HepG2 (cell line): ENCODE measurements around the gene CCDC158. TPM values are rescaled to one million over a fixed set of nuclear protein-coding genes. Genes with fewer than 3 reads are reported as not detected.

ENCODE experiments used
- ATAC-seq: fragments of 200-7000 bp; cut with Tn5 transposase; 3 replicates; pipeline ENCODE4 v1.9.1; 2020; ENCODE audit warnings: mild to moderate bottlenecking, moderate library complexity
- BruUV-seq: library from RNA; stranded (reverse); fragments of 400-500 nt; replicated peaks from 2 replicates; lab custom pipeline; 2021; lab: Mats Ljungman, UMichigan
- CTCF ChIA-PET: fragments of 300-600 bp; formaldehyde crosslinking; extraction: SDS; loops from one replicate; lab custom pipeline; 2021; ENCODE audit warnings: low total read pairs, inconsistent platforms, low intra/inter-chr PET ratio; lab: Yijun Ruan, JAX
- POLR2A ChIA-PET: fragments of 350-600 bp; sonication (Branson Sonifier 250); formaldehyde crosslinking; loops from one replicate; lab custom pipeline; 2020; ENCODE audit warnings: antibody characterized with exemption, inconsistent platforms; lab: Yijun Ruan, JAX
- DNase-seq: peaks from one replicate; pipeline ENCODE4 v3.0.0-alpha.2; 2015; ENCODE audit warnings: low spot score
- FAIRE-seq: peaks from 3 replicates; lab custom pipeline; 2011; peaks lifted over from hg19 to GRCh38; lab: Jason Lieb, UNC
- H2AFZ ChIP-seq: one replicate; pipeline ENCODE4 v1.6.1; 2011; ENCODE audit warnings: low read length, inconsistent platforms
- H3K27ac ChIP-seq: fragments of 300-600 bp; 3 replicates; pipeline ENCODE4 v1.8.0; 2011; ENCODE audit warnings: mixed run types, mild to moderate bottlenecking, mixed read lengths, low read length, inconsistent platforms; ENCODE audit not compliant: insufficient read depth; ENCODE audit errors: extremely low read length
- H3K27me3 ChIP-seq, 2 experiments: fragments of 200-600 bp in 1 of 2; 2 replicates in 1 of 2; 3 replicates in 1 of 2; pipeline versions ENCODE4 v1.6.0 to v1.8.0; 2011; ENCODE audit warnings: low read length in 2 of 2, mild to moderate bottlenecking in 2 of 2, moderate library complexity in 2 of 2, inconsistent platforms in 1 of 2; ENCODE audit not compliant: insufficient read depth in 2 of 2, control insufficient read depth in 1 of 2
- H3K36me3 ChIP-seq, 2 experiments: fragments of 200-600 bp in 1 of 2; replicated peaks in 1 of 2; 2 replicates in 1 of 2; 3 replicates in 1 of 2; pipeline versions ENCODE4 v1.5.1 to v1.8.0; 2011; ENCODE audit warnings: low read length in 2 of 2, inconsistent platforms in 1 of 2; ENCODE audit not compliant: insufficient read depth in 2 of 2, control insufficient read depth in 1 of 2
- H3K4me1 ChIP-seq: 2 replicates; pipeline ENCODE4 v1.5.1; 2012; ENCODE audit warnings: low read length, inconsistent platforms; ENCODE audit not compliant: insufficient read depth
- H3K4me2 ChIP-seq: 2 replicates; pipeline ENCODE4 v1.6.0; 2011; ENCODE audit warnings: low read depth, low read length, inconsistent platforms
- H3K4me3 ChIP-seq, 3 experiments: fragments of 200-600 bp in 1 of 3; sonication (generic), shearing (Covaris generic) in 1 of 3; replicated peaks in 1 of 3; 2 replicates each; pipeline ENCODE4 v1.5.1; 2011 to 2016; ENCODE audit warnings: low read length in 3 of 3, inconsistent platforms in 2 of 3, low read depth in 2 of 3, mild to moderate bottlenecking in 2 of 3, control low read depth in 1 of 3, mixed read lengths in 1 of 3; ENCODE audit not compliant: insufficient read depth in 1 of 3
- H3K79me2 ChIP-seq: one replicate; pipeline ENCODE4 v1.6.1; 2011; ENCODE audit warnings: low read length, inconsistent platforms; ENCODE audit not compliant: insufficient read depth
- H3K9ac ChIP-seq: 2 replicates; pipeline ENCODE4 v1.6.0; 2011; ENCODE audit warnings: mild to moderate bottlenecking, low read depth, low read length, inconsistent platforms; ENCODE audit not compliant: insufficient read depth
- H3K9me3 ChIP-seq: 2 replicates; pipeline ENCODE4 v1.5.1; 2012; ENCODE audit warnings: mild to moderate bottlenecking, low read length
- H4K20me1 ChIP-seq: 2 replicates; pipeline ENCODE4 v1.6.0; 2011; ENCODE audit warnings: inconsistent platforms, mild to moderate bottlenecking, low read length, moderate library complexity; ENCODE audit not compliant: insufficient read depth
- ATRX ChIP-seq: sonication (generic); formaldehyde crosslinking; IDR thresholded peaks from 2 replicates; pipeline ENCODE4 v1.4.0; 2020; ENCODE audit warnings: missing genetic modification reagents, borderline replicate concordance
- DBP ChIP-seq: sonication (generic); formaldehyde crosslinking; IDR thresholded peaks from 2 replicates; pipeline ENCODE4 v1.4.0; 2020; ENCODE audit warnings: missing genetic modification reagents; ENCODE audit errors: not compliant biosample characterization
- FOXK1 ChIP-seq: sonication (generic); formaldehyde crosslinking; IDR thresholded peaks from 2 replicates; pipeline ENCODE4 v1.4.0; 2020; ENCODE audit warnings: low read depth, missing genetic modification reagents, borderline replicate concordance
- HDAC1 ChIP-seq: sonication (generic); formaldehyde crosslinking; IDR thresholded peaks from 2 replicates; pipeline ENCODE4 v1.5.1; 2020; ENCODE audit warnings: mild to moderate bottlenecking, missing genetic modification reagents
- HES4 ChIP-seq: sonication (generic); formaldehyde crosslinking; IDR thresholded peaks from 2 replicates; pipeline ENCODE4 v1.9.0; 2021; ENCODE audit warnings: mild to moderate bottlenecking, missing genetic modification reagents, borderline replicate concordance
- HMG20A ChIP-seq: IDR thresholded peaks from 2 replicates; pipeline ENCODE4 v1.6.1; 2016; ENCODE audit warnings: borderline replicate concordance
- HOXA3 ChIP-seq: sonication (generic); formaldehyde crosslinking; IDR thresholded peaks from 2 replicates; pipeline ENCODE4 v1.5.0; 2020; ENCODE audit warnings: missing genetic modification reagents
- IRF2 ChIP-seq: IDR thresholded peaks from 2 replicates; pipeline ENCODE4 v1.6.1; 2018; ENCODE audit warnings: missing genetic modification reagents, missing compliant biosample characterization
- MAF1 ChIP-seq: sonication (generic); formaldehyde crosslinking; IDR thresholded peaks from 2 replicates; pipeline ENCODE4 v1.5.0; 2020; ENCODE audit warnings: missing genetic modification reagents, borderline replicate concordance
- MAFK ChIP-seq, 2 experiments: IDR thresholded peaks in 1 of 2; conservative IDR thresholded peaks in 1 of 2; 2 replicates each; pipeline ENCODE4 v1.6.1; 2011; ENCODE audit warnings: improper control_type of control experiment in 2 of 2, low read length in 2 of 2
- MED1 ChIP-seq: sonication (generic); formaldehyde crosslinking; IDR thresholded peaks from 2 replicates; pipeline ENCODE4 v1.4.0; 2020; ENCODE audit warnings: missing genetic modification reagents
- RERE ChIP-seq: IDR thresholded peaks from 2 replicates; pipeline ENCODE4 v1.6.1; 2016; ENCODE audit warnings: low read depth, missing genetic modification reagents, missing compliant biosample characterization
- TEAD3 ChIP-seq: optimal IDR thresholded peaks from 2 replicates; pipeline ENCODE3; 2016; ENCODE audit warnings: borderline replicate concordance
- ZC3H13 ChIP-seq: sonication (generic); formaldehyde crosslinking; IDR thresholded peaks from 2 replicates; pipeline ENCODE4 v1.8.1; 2023; ENCODE audit warnings: mild to moderate bottlenecking, missing genetic modification reagents, moderate library complexity
- ZFX ChIP-seq: sonication (generic); formaldehyde crosslinking; IDR thresholded peaks from 2 replicates; pipeline ENCODE4 v1.4.0; 2020; ENCODE audit warnings: mild to moderate bottlenecking, low read depth, missing genetic modification reagents, moderate library complexity
- ZNF138 ChIP-seq: sonication (generic); formaldehyde crosslinking; IDR thresholded peaks from 2 replicates; pipeline ENCODE4 v1.5.0; 2020; ENCODE audit warnings: mild to moderate bottlenecking, low read depth, missing genetic modification reagents
- ZNF543 ChIP-seq: sonication (generic); formaldehyde crosslinking; IDR thresholded peaks from 2 replicates; pipeline ENCODE4 v1.4.0; 2020; ENCODE audit warnings: mild to moderate bottlenecking, missing genetic modification reagents
- ZNF775 ChIP-seq: sonication (generic); formaldehyde crosslinking; IDR thresholded peaks from 2 replicates; pipeline ENCODE4 v1.4.0; 2020; ENCODE audit warnings: missing genetic modification reagents, mild to moderate bottlenecking, moderate library complexity, borderline replicate concordance
- WGBS: methylation state at CpG from one replicate; pipeline ENCODE4 v1.1.6; 2017; ENCODE audit warnings: low lambda C conversion rate; 5-methylcytosine and 5-hydroxymethylcytosine counted together
- in situ Hi-C: cut with HindIII; loops from 2 replicates; pipeline ENCODE4 v1.10.0; 2017; ENCODE audit warnings: low pct_unique_long_range_greater_than_20kb; ENCODE audit not compliant: extremely low pct_ligation_motif_present
- intact Hi-C: fragments of 100-400 bp; cut with micrococcal nuclease; formaldehyde crosslinking; loops from one replicate; pipeline ENCODE4 v1.10.0; 2022; ENCODE audit not compliant: unreplicated experiment
- polyA plus RNA-seq, 8 experiments: library from polyadenylated mRNA; depleted of rRNA in 3 of 8; stranded (reverse) in 7 of 8; unstranded in 1 of 8; fragments of >200 nt; fragmentation: Illumina TruSeq in 4 of 8; extraction: Trizol in 4 of 8; gene quantifications; 2 replicates each; pipeline versions ENCODE4 v1.2.1 to v1.2.3, GENCODE V29; 2011 to 2016; ENCODE audit warnings: low read depth in 4 of 8, missing spikeins in 1 of 8, mixed read lengths in 1 of 8; ENCODE audit not compliant: insufficient read depth in 1 of 8
- total RNA-seq, 5 experiments: library from RNA; depleted of rRNA; stranded (reverse); fragments of >200 nt; fragmentation: Illumina TruSeq; extraction: Trizol; gene quantifications; 2 replicates each; pipeline ENCODE4 v1.2.3, GENCODE V29; 2016; ENCODE audit warnings: low read depth in 1 of 5

CCDC158 gene
- total and polyA plus RNA-seq, 2 of the 13 experiments (the other 11 are each of a cell fraction or from before 2014, with no cell fraction given), result not detected

- Histone ChIP-seq H4K20me1 (no peaks in the 10 kb centered on the region), H3K36me3 (no peaks in the 10 kb centered on the region), H3K4me1 (peaks cover 40% of the 10 kb centered on the region), H3K4me2 (peak overlapping the region; percentile 36), H3K79me2 (no peaks in the 10 kb centered on the region), H3K27me3 (no peaks in the 10 kb centered on the region), H3K9ac (0 out of 2 replicates have a peak overlapping the region, but pooled peaks have one; percentile 13), H2AFZ (no peak overlapping the region), H3K4me3 (peak overlapping the region in 2 of 3 experiments; percentile 7 to 17; a peak in 1 of 6 replicates), H3K9me3 (peaks cover 13% of the 10 kb centered on the region), H3K27ac (peak overlapping the region; percentile 59)
- in situ Hi-C loops, result loop anchor here (10.0 kb wide), 1 partner anchor 126 kb away; no protein-coding TSS in a partner anchor
- peak; percentile 91 for DNase-seq
- intact Hi-C loops, result loop anchor here (2.0 kb wide), 1 partner anchor 48 kb away; no protein-coding TSS in a partner anchor
- BruUV-seq, result no TSS peak
- POLR2A ChIA-PET, result interaction anchor here (1.1 to 1.2 kb wide), 3 partner anchors 8 to 23 kb away, joined by 3 to 10 read pairs (median 3); no protein-coding TSS in a partner anchor
- WGBS, result 90% methylated on average over 4 of the region's 4 CpGs
- peak; percentile 89 for FAIRE-seq
- ATAC-seq, result peak; percentile 77
- CTCF ChIA-PET, result no interaction called here
- TF ChIP-seq ZFX (CRISPR knock-in tag) (no peak), HDAC1 (0 out of 2 replicates have a peak, but pooled peaks have one; percentile 20), MAFK (conservative IDR thresholded peaks at IDR 0.05 in 1 of 2, IDR thresholded peaks at IDR 0.05 in 1 of 2; ENCODE audit: low read length in 2 of 2) (0 out of 4 replicates have a peak, but pooled peaks of 1 of the 2 experiments have one; percentile 16), DBP (CRISPR knock-in tag) (no peak), ZNF138 (CRISPR knock-in tag) (no peak), ZNF543 (CRISPR knock-in tag) (no peak), HOXA3 (no peak), ATRX (CRISPR knock-in tag) (no peak), TEAD3 (peak; percentile 22), MAF1 (CRISPR knock-in tag) (no peak), HMG20A (CRISPR knock-in tag) (peak; percentile 74; the same call in 1 of the 2 replicates), ZNF775 (CRISPR knock-in tag) (no peak), ZC3H13 (CRISPR knock-in tag) (no peak), MED1 (CRISPR knock-in tag) (peak; percentile 23; the same call in 1 of the 2 replicates), IRF2 (CRISPR knock-in tag) (0 out of 2 replicates have a peak, but pooled peaks have one; percentile 40), HES4 (CRISPR knock-in tag) (no peak), FOXK1 (CRISPR knock-in tag) (no peak), RERE (no peak)
Observed at GRCh38 chr4:76301068-76301774, 119.7 kb downstream of the CCDC158 start.
